ENCODE results near the gene CAB39L.

CAB39L gene

DNA sequence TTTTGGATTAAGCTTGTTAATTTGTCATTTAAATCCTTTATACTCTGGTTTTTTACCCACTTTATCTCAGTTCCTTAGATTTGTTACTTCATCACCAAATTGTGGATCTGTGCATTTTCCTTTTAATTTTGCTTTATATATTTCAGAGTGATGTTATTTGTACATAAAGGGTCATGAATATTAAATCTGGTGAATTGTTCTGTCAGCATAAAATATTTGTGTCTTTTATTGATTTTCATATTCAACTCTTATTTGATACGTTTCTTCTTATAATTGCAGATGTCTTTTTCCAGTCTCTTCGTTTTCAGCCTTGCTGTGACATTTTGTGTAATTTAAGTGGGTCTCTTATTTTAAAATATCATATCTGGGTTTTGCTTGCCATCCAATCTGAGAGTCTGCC lies 4.9 kb upstream of the CAB39L start:
- Mint-ChIP-seq H3K36me3 (ENCODE audit: low read depth) (peaks cover 9% of the 10 kb centered on the region), H3K4me3 (no peak overlapping the region)
- TF ChIP-seq, protein P1, sequence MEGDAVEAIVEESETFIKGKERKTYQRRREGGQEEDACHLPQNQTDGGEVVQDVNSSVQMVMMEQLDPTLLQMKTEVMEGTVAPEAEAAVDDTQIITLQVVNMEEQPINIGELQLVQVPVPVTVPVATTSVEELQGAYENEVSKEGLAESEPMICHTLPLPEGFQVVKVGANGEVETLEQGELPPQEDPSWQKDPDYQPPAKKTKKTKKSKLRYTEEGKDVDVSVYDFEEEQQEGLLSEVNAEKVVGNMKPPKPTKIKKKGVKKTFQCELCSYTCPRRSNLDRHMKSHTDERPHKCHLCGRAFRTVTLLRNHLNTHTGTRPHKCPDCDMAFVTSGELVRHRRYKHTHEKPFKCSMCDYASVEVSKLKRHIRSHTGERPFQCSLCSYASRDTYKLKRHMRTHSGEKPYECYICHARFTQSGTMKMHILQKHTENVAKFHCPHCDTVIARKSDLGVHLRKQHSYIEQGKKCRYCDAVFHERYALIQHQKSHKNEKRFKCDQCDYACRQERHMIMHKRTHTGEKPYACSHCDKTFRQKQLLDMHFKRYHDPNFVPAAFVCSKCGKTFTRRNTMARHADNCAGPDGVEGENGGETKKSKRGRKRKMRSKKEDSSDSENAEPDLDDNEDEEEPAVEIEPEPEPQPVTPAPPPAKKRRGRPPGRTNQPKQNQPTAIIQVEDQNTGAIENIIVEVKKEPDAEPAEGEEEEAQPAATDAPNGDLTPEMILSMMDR (IDR thresholded peaks at IDR 0.05; ENCODE audit: unreplicated experiment in 3 of 3) = no peak

DNA sequence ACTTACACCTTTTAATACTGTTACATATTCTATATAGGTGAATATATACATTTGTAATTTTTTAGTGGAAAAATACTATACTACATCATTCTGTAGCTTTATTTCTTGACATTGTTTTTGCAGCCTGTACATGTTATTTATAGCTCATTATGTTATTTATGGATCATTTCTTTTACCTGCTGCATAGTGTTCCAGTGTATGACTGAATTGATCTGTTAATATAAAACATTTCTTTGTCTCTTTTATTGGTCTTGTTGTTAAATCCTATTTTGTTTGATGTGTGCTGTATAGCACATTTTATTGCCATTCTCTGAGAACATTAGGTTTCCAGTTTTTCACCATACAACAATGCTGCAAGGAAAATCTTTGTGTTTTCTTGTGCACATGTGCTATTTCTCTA lies 2.6 kb upstream of the CAB39L start:
- Mint-ChIP-seq H3K4me1 (peaks cover 12% of the 10 kb centered on the region), H3K27me3 (ENCODE audit: low read depth) (no peaks in the 10 kb centered on the region), H3K4me3 (peak overlapping the region; percentile 61 to 82 (median 76)), H3K36me3 (ENCODE audit: low read depth) (peaks cover 4% of the 10 kb centered on the region), H3K27ac (peak overlapping the region in 2 of 3 experiments; percentile 51 to 65), H3K9me3 (no peaks in the 10 kb centered on the region)
- TF ChIP-seq, protein P1 (IDR thresholded peaks at IDR 0.05; ENCODE audit: unreplicated experiment in 3 of 3) = no peak

More for the DNA sequence above, 4.9 kb upstream of the CAB39L start:
- Mint-ChIP-seq H3K9me3 (no peaks in the 10 kb centered on the region), H3K27ac (no peak overlapping the region), H3K27me3 (ENCODE audit: low read depth) (no peaks in the 10 kb centered on the region), H3K4me1 (peaks cover 12% of the 10 kb centered on the region)

DNA sequence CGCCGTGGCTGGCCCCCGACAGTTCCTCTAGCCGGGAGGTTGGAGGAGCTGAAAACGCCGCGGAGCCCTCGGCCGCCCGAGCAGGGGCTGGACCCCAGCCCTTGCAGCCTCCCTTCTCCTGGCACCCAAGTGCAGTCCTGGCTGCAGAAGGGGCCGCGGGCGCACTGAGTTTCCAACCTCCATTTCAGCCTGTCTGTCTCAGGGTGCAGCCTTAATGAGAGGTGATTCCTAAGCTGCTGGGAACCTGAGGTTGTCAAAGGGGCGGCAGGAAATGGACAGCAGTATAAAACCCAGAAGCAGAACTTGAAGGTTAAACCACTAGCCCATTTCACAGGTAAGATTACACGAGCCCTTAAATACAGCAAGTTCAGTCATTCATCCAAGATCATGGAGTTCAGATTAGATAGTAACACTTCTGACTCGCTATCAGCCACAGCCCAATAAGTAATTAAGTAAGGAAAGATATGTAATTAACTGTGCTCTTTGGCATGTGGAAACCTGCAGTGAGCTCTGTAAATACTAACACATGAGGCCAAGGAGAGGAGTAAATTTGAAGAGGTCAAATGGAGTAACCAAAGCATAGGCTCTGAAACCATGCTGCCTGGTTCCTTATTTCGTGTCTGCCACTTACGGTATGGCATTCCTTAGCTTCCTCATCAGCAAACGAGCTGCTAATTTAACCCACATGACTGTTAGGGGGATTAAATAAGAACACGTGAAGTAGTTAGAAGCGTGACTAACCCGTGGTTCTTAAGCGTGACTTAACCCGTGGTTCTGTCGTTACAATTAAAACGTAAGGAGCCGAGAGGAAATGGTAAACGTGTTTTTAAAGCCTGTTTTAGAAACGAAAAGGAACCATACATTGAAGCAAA lies 896 bp upstream of the CAB39L start:
- Mint-ChIP-seq H3K9me3 (no peaks in the 10 kb centered on the region), H3K4me3 (peak overlapping the region; percentile 93 to 95 (median 94)), H3K4me1 (peaks cover 12% of the 10 kb centered on the region), H3K27ac (peak overlapping the region; percentile 80 to 100 (median 97)), H3K27me3 (ENCODE audit: low read depth) (no peaks in the 10 kb centered on the region), H3K36me3 (ENCODE audit: low read depth) (no peaks in the 10 kb centered on the region)
- TF ChIP-seq, protein P1 (IDR thresholded peaks at IDR 0.05; ENCODE audit: unreplicated experiment in 3 of 3) = no peak

GRCh38 chr13:49443357-49443703 lies 534 bp downstream of the CAB39L start:
- Mint-ChIP-seq H3K27me3 (ENCODE audit: low read depth) (no peaks in the 10 kb centered on the region), H3K9me3 (no peaks in the 10 kb centered on the region), H3K4me3 (peak overlapping the region; percentile 93 to 95 (median 94)), H3K36me3 (ENCODE audit: low read depth) (no peaks in the 10 kb centered on the region), H3K27ac (peak overlapping the region; percentile 97 to 100 (median 100)), H3K4me1 (peaks cover 12% of the 10 kb centered on the region)
- TF ChIP-seq, protein P1 (IDR thresholded peaks at IDR 0.05; ENCODE audit: unreplicated experiment in 3 of 3) = no peak

GRCh38 chr13:49441846-49442245 lies 2.0 kb downstream of the CAB39L start:
- peak overlapping the region in 2 of 3 experiments; percentile 20 to 57 for H3K4me3 Mint-ChIP-seq
- H3K4me1 Mint-ChIP-seq = peaks cover 7% of the 10 kb centered on the region
- H3K27me3 Mint-ChIP-seq (ENCODE audit: low read depth) = no peaks in the 10 kb centered on the region
- no peaks in the 10 kb centered on the region for H3K9me3 Mint-ChIP-seq
- H3K27ac Mint-ChIP-seq = peak overlapping the region in 1 of 3 experiments; percentile 54
- no peaks in the 10 kb centered on the region for H3K36me3 Mint-ChIP-seq (ENCODE audit: low read depth)
- TF ChIP-seq, protein P1 (IDR thresholded peaks at IDR 0.05; ENCODE audit: unreplicated experiment in 3 of 3) = no peak

- H3K27me3 Mint-ChIP-seq (ENCODE audit: low read depth) = no peaks in the 10 kb centered on the region
- H3K27ac Mint-ChIP-seq = no peak overlapping the region
- H3K9me3 Mint-ChIP-seq = no peaks in the 10 kb centered on the region
- TF ChIP-seq, protein P1 (IDR thresholded peaks at IDR 0.05; ENCODE audit: unreplicated experiment in 3 of 3) = no peak
- peaks cover 7% of the 10 kb centered on the region for H3K4me1 Mint-ChIP-seq
- H3K4me3 Mint-ChIP-seq = peak overlapping the region in 1 of 3 experiments; percentile 4
- H3K36me3 Mint-ChIP-seq (ENCODE audit: low read depth) = no peaks in the 10 kb centered on the region
Observed at GRCh38 chr13:49441312-49441711, 2.6 kb downstream of the CAB39L start.
